H9 (cell line): ENCODE measurements around the gene TBC1D2. TPM values are rescaled to one million over a fixed set of nuclear protein-coding genes. Genes with fewer than 3 reads are reported as not detected.
A peak's percentile ranks its signal among the peaks of the same experiment; 100 is the strongest.

ENCODE experiments used
- DNase-seq: peaks from one replicate; pipeline ENCODE4 v3.0.0-alpha.2; 2017
- H2AFZ ChIP-seq: one replicate; pipeline ENCODE4 v1.6.1; 2013; ENCODE audit warnings: mild to moderate bottlenecking, low read length, control low read depth, moderate library complexity
- H2AK5ac ChIP-seq: 2 replicates; pipeline ENCODE4 v1.6.1; 2013; ENCODE audit warnings: low read length, control low read depth, mixed read lengths; ENCODE audit not compliant: insufficient read length
- H2BK120ac ChIP-seq: one replicate; pipeline ENCODE4 v1.6.1; 2013; ENCODE audit warnings: low read depth, mild to moderate bottlenecking, low read length, control low read depth, inconsistent platforms; ENCODE audit not compliant: poor library complexity, severe bottlenecking
- H2BK12ac ChIP-seq: 2 replicates; pipeline ENCODE4 v1.6.1; 2013; ENCODE audit warnings: low read length, control low read depth, mixed read lengths, low read depth; ENCODE audit not compliant: insufficient read length
- H2BK15ac ChIP-seq: 2 replicates; pipeline ENCODE4 v1.6.1; 2013; ENCODE audit warnings: low read depth, low read length, control low read depth
- H2BK20ac ChIP-seq: one replicate; pipeline ENCODE4 v1.6.1; 2013; ENCODE audit warnings: low read depth, mild to moderate bottlenecking, low read length, control low read depth, inconsistent platforms; ENCODE audit not compliant: poor library complexity, severe bottlenecking
- H2BK5ac ChIP-seq: 2 replicates; pipeline ENCODE4 v1.6.1; 2013; ENCODE audit warnings: low read length, control low read depth, mixed read lengths; ENCODE audit not compliant: insufficient read length
- H3K14ac ChIP-seq: 2 replicates; pipeline ENCODE4 v1.6.1; 2013; ENCODE audit warnings: low read length, control low read depth; ENCODE audit not compliant: insufficient read depth
- H3K18ac ChIP-seq: 2 replicates; pipeline ENCODE4 v1.6.1; 2013; ENCODE audit warnings: low read depth, mild to moderate bottlenecking, mixed read lengths, low read length, control low read depth; ENCODE audit not compliant: insufficient read length
- H3K23ac ChIP-seq: 2 replicates; pipeline ENCODE4 v1.6.1; 2013; ENCODE audit warnings: low read length, control low read depth, mixed read lengths, low read depth; ENCODE audit not compliant: insufficient read length
- H3K23me2 ChIP-seq: 2 replicates; pipeline ENCODE4 v1.6.1; 2013; ENCODE audit warnings: low read depth, mild to moderate bottlenecking, mixed read lengths, low read length, control low read depth; ENCODE audit not compliant: insufficient read length, poor library complexity, severe bottlenecking
- H3K27ac ChIP-seq: 2 replicates; pipeline ENCODE4 v1.5.1; 2013; ENCODE audit warnings: low read length, control low read depth, mixed read lengths, low read depth; ENCODE audit not compliant: insufficient read length
- H3K27me3 ChIP-seq: 2 replicates; pipeline ENCODE4 v1.6.1; 2013; ENCODE audit warnings: low read length, control low read depth, inconsistent platforms; ENCODE audit not compliant: insufficient read depth
- H3K4ac ChIP-seq: 2 replicates; pipeline ENCODE4 v1.6.1; 2013; ENCODE audit warnings: low read depth, mild to moderate bottlenecking, control low read depth, inconsistent platforms, low read length, moderate library complexity
- H3K4me1 ChIP-seq: 2 replicates; pipeline ENCODE4 v1.6.1; 2013; ENCODE audit warnings: low read length, control low read depth, inconsistent platforms; ENCODE audit not compliant: insufficient read depth
- H3K4me2 ChIP-seq: 2 replicates; pipeline ENCODE4 v1.6.1; 2013; ENCODE audit warnings: low read length, control low read depth, mixed read lengths; ENCODE audit not compliant: insufficient read length, insufficient read depth
- H3K56ac ChIP-seq: 2 replicates; pipeline ENCODE4 v1.6.1; 2013; ENCODE audit warnings: low read depth, mild to moderate bottlenecking, mixed read lengths, low read length, control low read depth; ENCODE audit not compliant: insufficient read length
- H3K79me1 ChIP-seq: 2 replicates; pipeline ENCODE4 v1.6.1; 2013; ENCODE audit warnings: low read depth, mild to moderate bottlenecking, moderate library complexity, low read length, control low read depth, inconsistent platforms; ENCODE audit not compliant: insufficient read depth, poor library complexity, severe bottlenecking
- H3K79me2 ChIP-seq: 2 replicates; pipeline ENCODE4 v1.6.1; 2013; ENCODE audit warnings: low read length, control low read depth, inconsistent platforms; ENCODE audit not compliant: insufficient read depth
- H3K9ac ChIP-seq: 2 replicates; pipeline ENCODE4 v1.6.1; 2013; ENCODE audit warnings: low read length, control low read depth, mixed read lengths; ENCODE audit not compliant: insufficient read length; ENCODE audit errors: extremely low read depth
- H3K9me3 ChIP-seq: one replicate; pipeline ENCODE4 v1.6.1; 2013; ENCODE audit warnings: low read depth, low read length, inconsistent platforms; ENCODE audit not compliant: control insufficient read depth
- H3T11ph ChIP-seq: one replicate; pipeline ENCODE4 v1.6.1; 2013; ENCODE audit warnings: mild to moderate bottlenecking, low read length, control low read depth, inconsistent platforms
- H4K20me1 ChIP-seq: one replicate; pipeline ENCODE4 v1.6.1; 2013; ENCODE audit not compliant: control insufficient read depth, insufficient read length, insufficient read depth
- H4K5ac ChIP-seq: 2 replicates; pipeline ENCODE4 v1.6.1; 2013; ENCODE audit warnings: low read depth, mild to moderate bottlenecking, mixed read lengths, low read length, control low read depth; ENCODE audit not compliant: insufficient read length
- H4K8ac ChIP-seq: replicated peaks from 2 replicates; pipeline ENCODE4 v1.6.1; 2013; ENCODE audit warnings: low read length, control low read depth, mixed read lengths, low read depth; ENCODE audit not compliant: insufficient read length
- H4K91ac ChIP-seq: 2 replicates; pipeline ENCODE4 v1.6.1; 2013; ENCODE audit warnings: low read depth, mild to moderate bottlenecking, moderate library complexity, mixed read lengths, low read length, control low read depth; ENCODE audit not compliant: insufficient read length
- H3K27ac Mint-ChIP-seq, 3 experiments: 2 replicates in 2 of 3; 3 replicates in 1 of 3; pipeline ENCODE4 v1.8.0; 2020 to 2021; ENCODE audit warnings: mixed read lengths in 3 of 3, mild to moderate bottlenecking in 1 of 3, moderate library complexity in 1 of 3
- H3K27me3 Mint-ChIP-seq: 2 replicates; pipeline ENCODE4 v1.8.0; 2021; ENCODE audit warnings: low read depth, mild to moderate bottlenecking, moderate library complexity, mixed read lengths
- H3K36me3 Mint-ChIP-seq, 3 experiments: 2 replicates in 2 of 3; 3 replicates in 1 of 3; pipeline ENCODE4 v1.8.0; 2020 to 2021; ENCODE audit warnings: low read depth in 3 of 3, mixed read lengths in 3 of 3; ENCODE audit not compliant: insufficient read depth in 1 of 3
- H3K4me1 Mint-ChIP-seq, 2 experiments: 2 replicates each; pipeline ENCODE4 v1.8.0; 2020; ENCODE audit warnings: mixed read lengths in 2 of 2
- H3K4me3 Mint-ChIP-seq, 2 experiments: 2 replicates in 1 of 2; 3 replicates in 1 of 2; pipeline ENCODE4 v1.8.0; 2020 to 2021; ENCODE audit warnings: mild to moderate bottlenecking in 2 of 2, mixed read lengths in 2 of 2, moderate library complexity in 1 of 2
- H3K9me3 Mint-ChIP-seq, 2 experiments: 2 replicates in 1 of 2; 3 replicates in 1 of 2; pipeline ENCODE4 v1.8.0; 2020; ENCODE audit warnings: mild to moderate bottlenecking in 2 of 2, mixed read lengths in 2 of 2, moderate library complexity in 1 of 2
- CTCF ChIP-seq: fragments of 200-600 bp; sonication (generic); conservative IDR thresholded peaks from 3 replicates; pipeline ENCODE4 v1.8.0; 2021; ENCODE audit warnings: antibody characterized with exemption, mild to moderate bottlenecking
- WGBS: extraction: QIAGEN DNeasy Blood & Tissue Kit; methylation state at CpG from one replicate; pipeline ENCODE4 v1.1.7; 2013; ENCODE audit warnings: missing lambda C conversion rate, low lambda C conversion rate, mixed read lengths; ENCODE audit not compliant: insufficient read length; ENCODE audit errors: extremely low coverage; 5-methylcytosine and 5-hydroxymethylcytosine counted together
- long read RNA-seq: library from polyadenylated mRNA; unstranded; transcript quantifications from one replicate; pipeline ENCODE4 v2.0.0, GENCODE V29; 2020
- total RNA-seq: library from RNA; stranded (reverse); gene quantifications from 2 replicates; pipeline ENCODE4 v1.2.1, GENCODE V29; 2021

Gene TBC1D2
- total RNA-seq = 2.3 and 2.9 TPM in 2 replicates
- long read RNA-seq, transcript TBC1D2-205 (13 exons, 3,349 nt) = major isoform, 16 of 24 reads
- long read RNA-seq, partial matches to known transcripts = 2 of 24 reads
- long read RNA-seq, other reads (novel, unspliced or antisense) = 4 of 24 reads

- Histone ChIP-seq H3K79me1 (no peaks in the 10 kb centered on the region), H3K23me2 (peaks cover 8% of the 10 kb centered on the region), H2BK120ac (no peak within 1 kb of the TSS), H4K8ac (no peak within 1 kb of the TSS), H3K9ac (peak within 1 kb of the TSS; percentile 53), H4K91ac (no peak within 1 kb of the TSS), H3K27me3 (no peaks in the 10 kb centered on the region), H3K14ac (peak within 1 kb of the TSS; percentile 95; the same call in 1 of the 2 replicates), H3K79me2 (peaks cover 2% of the 10 kb centered on the region; the same call in 1 of the 2 replicates), H2BK20ac (no peak within 1 kb of the TSS), H3K9me3 (no peaks in the 10 kb centered on the region), H3K4me2 (peak within 1 kb of the TSS; percentile 98), H2AFZ (no peak within 1 kb of the TSS), H3K23ac (no peak within 1 kb of the TSS), H2BK12ac (no peak within 1 kb of the TSS), H3K27ac (peak within 1 kb of the TSS; percentile 4), H3T11ph (no peak within 1 kb of the TSS), H2BK5ac (no peak within 1 kb of the TSS), H2BK15ac (no peak within 1 kb of the TSS), H3K4me1 (peaks cover 3% of the 10 kb centered on the region), H4K5ac (no peak within 1 kb of the TSS), H3K18ac (peak within 1 kb of the TSS; percentile 93), H2AK5ac (no peak within 1 kb of the TSS), H3K4ac (no peak within 1 kb of the TSS), H3K56ac (no peak within 1 kb of the TSS), H4K20me1 (peaks cover 3% of the 10 kb centered on the region)
- Mint-ChIP-seq H3K9me3 (no peaks in the 10 kb centered on the region), H3K4me1 (peaks cover 22 to 29% of the 10 kb centered on the region in 2 experiments), H3K4me3 (peak within 1 kb of the TSS; percentile 84 to 85), H3K36me3 (no peaks in the 10 kb centered on the region), H3K27ac (peak within 1 kb of the TSS; percentile 93 to 99 (median 97)), H3K27me3 (peaks cover 4% of the 10 kb centered on the region)
- 0 out of 3 replicates have a peak, but pooled peaks have one; percentile 11 for TF ChIP-seq CTCF
- peak; percentile 97 for DNase-seq
- WGBS = no CpG with 5 or more reads among the region's 64 CpGs
Observed at GRCh38 chr9:98255578-98256296, at the start of gene TBC1D2. TSS of gene TBC1D2 (minus strand) at chr9:98255649. CDS start at chr9:98255541, 108 bp downstream.
